ENCODE results near the gene AQP12A.

AQP12A gene

GRCh38 chr2:240745456-240745855 is 53.8 kb downstream of the AQP12A start:
- DNase-seq (ENCODE audit: low spot score), result no peak

- DNase-seq (ENCODE audit: low spot score), result no peak
These were observed 54.3 kb downstream of the AQP12A start for GRCh38 chr2:240745962-240746361.

- no peak for DNase-seq (ENCODE audit: low spot score)
These were observed 55.0 kb downstream of the AQP12A start for GRCh38 chr2:240746671-240747070.

GRCh38 chr2:240747256-240747655 is 55.6 kb downstream of the AQP12A start:
- no peak for DNase-seq (ENCODE audit: low spot score)

All from hepatic stellate cell (primary cell).